ENCODE results near the gene SKI. TPM values are rescaled to one million over a fixed set of nuclear protein-coding genes. Genes with fewer than 3 reads are reported as not detected.

Gene SKI
- total RNA-seq, 3 donors from 2014 or later, result 22.1 to 33.8 (median 26.7) TPM

DNA sequence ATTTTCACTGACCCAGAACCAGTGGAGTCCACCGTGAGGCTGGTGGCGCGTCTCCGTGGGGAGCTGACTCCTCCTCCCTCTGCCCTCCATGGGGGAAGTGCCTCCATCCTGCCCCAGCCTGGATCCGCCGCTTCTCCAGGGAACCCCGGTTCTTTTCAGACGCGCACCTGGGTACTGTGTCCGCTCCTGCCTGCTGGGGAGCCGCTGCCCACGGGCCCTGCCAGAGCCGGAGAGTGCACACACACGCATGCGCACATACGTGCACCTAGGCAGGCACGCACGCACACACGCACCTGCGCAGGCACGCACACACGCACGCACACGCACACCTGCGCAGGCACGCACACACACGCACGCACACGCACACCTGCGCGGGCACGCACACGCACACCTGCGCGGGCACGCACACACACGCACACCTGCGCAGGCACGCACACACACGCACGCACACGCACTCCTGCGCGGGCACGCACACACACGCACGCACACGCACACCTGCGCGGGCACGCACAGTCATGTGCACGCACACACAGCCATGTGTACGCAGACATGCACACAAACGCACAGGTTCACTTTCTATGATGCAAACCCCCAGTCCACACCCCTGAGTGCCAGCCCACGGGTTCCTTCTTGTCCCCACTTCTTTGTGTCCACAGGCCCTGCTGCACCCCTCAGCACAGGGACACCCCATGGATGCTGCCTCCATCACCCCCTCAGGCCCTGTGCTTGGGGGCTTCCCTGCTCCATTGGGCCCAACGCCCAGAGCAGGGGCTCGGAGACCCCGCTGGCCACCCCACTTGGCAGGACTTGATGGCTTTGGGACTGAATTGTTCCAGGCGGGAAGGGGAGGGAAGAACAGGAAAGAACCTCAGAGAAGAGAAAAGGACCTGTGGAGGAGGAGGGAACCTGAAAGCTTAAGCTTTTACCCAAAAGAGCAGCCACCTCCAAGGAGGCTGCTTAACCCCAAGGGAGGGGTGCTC is 120.5 kb downstream of the SKI start:
- intact Hi-C loops (cut with DNase I; ENCODE audit: low total_unique reads), result no loop called here
- H3K27ac ChIP-seq, result no peak overlapping the region
- no peaks in the 10 kb centered on the region for H3K27me3 ChIP-seq
- no peaks in the 10 kb centered on the region for H3K4me1 ChIP-seq
- H3K4me3 ChIP-seq, result no peak overlapping the region
- no peaks in the 10 kb centered on the region for H3K9me3 ChIP-seq
- H3K36me3 ChIP-seq, result no peaks in the 10 kb centered on the region
- TF ChIP-seq POLR2A (IDR thresholded peaks at IDR 0.05), result no peak
- TF ChIP-seq, protein P1, sequence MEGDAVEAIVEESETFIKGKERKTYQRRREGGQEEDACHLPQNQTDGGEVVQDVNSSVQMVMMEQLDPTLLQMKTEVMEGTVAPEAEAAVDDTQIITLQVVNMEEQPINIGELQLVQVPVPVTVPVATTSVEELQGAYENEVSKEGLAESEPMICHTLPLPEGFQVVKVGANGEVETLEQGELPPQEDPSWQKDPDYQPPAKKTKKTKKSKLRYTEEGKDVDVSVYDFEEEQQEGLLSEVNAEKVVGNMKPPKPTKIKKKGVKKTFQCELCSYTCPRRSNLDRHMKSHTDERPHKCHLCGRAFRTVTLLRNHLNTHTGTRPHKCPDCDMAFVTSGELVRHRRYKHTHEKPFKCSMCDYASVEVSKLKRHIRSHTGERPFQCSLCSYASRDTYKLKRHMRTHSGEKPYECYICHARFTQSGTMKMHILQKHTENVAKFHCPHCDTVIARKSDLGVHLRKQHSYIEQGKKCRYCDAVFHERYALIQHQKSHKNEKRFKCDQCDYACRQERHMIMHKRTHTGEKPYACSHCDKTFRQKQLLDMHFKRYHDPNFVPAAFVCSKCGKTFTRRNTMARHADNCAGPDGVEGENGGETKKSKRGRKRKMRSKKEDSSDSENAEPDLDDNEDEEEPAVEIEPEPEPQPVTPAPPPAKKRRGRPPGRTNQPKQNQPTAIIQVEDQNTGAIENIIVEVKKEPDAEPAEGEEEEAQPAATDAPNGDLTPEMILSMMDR (IDR thresholded peaks at IDR 0.05), result no peak
- no peak for TF ChIP-seq POLR2AphosphoS5 (IDR thresholded peaks at IDR 0.05)
- DNase-seq (ENCODE audit: low spot score in 2 of 2), result no peak

DNA sequence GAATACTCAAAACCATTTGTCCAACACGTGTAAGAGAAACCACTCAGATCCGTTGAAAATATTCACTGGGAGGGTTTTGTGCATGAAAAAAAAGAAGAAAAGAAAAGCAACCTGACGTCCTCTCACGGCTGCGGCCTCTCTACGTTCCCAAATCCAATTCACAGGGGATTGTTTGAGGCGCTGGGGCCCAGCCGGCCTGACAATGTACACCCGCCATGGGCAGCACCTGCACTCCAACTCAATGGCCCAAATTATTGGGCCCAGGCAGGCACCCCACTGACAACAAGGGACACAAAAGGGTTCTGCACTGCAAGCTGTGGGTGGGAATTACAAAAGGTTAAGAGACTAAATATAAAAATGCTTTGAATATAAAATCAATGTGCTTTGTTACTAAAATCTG is 121.7 kb downstream of the SKI start:
- Histone ChIP-seq H3K27me3 (no peaks in the 10 kb centered on the region), H3K4me1 (no peaks in the 10 kb centered on the region), H3K4me3 (no peak overlapping the region), H3K27ac (no peak overlapping the region), H3K36me3 (no peaks in the 10 kb centered on the region), H3K9me3 (no peaks in the 10 kb centered on the region)
- intact Hi-C loops (cut with DNase I; ENCODE audit: low total_unique reads), result no loop called here
- no peak for DNase-seq (ENCODE audit: low spot score in 2 of 2)
- no peak for TF ChIP-seq POLR2A (IDR thresholded peaks at IDR 0.05)
- TF ChIP-seq, protein P1 (IDR thresholded peaks at IDR 0.05), result no peak

DNA sequence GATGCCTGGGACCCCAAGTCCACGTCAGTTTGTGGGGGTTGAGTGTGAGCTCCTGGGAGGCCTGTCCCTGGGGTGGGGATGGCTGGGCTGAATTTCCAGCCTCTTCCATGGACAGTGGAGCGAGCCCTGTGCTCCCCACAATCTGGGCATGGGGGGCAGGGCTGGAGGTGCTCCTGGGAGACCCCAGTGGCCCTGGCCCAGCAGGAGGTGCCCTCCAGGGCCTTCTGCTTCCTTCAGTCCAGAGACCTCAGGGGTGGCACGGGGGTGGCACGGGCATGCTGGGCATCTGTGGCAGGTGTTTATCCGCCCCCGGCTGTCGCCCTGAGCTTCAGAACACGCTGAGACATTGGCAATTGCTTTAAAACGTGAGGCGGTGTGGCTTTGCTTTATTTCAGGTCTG is 122.4 kb downstream of the SKI start:
- TF ChIP-seq, protein P1 (IDR thresholded peaks at IDR 0.05), result no peak
- TF ChIP-seq POLR2A (IDR thresholded peaks at IDR 0.05) (no peak), POLR2AphosphoS5 (IDR thresholded peaks at IDR 0.05) (no peak)
- no peak for DNase-seq (ENCODE audit: low spot score in 2 of 2)
- H3K27me3 ChIP-seq, result no peaks in the 10 kb centered on the region

DNA sequence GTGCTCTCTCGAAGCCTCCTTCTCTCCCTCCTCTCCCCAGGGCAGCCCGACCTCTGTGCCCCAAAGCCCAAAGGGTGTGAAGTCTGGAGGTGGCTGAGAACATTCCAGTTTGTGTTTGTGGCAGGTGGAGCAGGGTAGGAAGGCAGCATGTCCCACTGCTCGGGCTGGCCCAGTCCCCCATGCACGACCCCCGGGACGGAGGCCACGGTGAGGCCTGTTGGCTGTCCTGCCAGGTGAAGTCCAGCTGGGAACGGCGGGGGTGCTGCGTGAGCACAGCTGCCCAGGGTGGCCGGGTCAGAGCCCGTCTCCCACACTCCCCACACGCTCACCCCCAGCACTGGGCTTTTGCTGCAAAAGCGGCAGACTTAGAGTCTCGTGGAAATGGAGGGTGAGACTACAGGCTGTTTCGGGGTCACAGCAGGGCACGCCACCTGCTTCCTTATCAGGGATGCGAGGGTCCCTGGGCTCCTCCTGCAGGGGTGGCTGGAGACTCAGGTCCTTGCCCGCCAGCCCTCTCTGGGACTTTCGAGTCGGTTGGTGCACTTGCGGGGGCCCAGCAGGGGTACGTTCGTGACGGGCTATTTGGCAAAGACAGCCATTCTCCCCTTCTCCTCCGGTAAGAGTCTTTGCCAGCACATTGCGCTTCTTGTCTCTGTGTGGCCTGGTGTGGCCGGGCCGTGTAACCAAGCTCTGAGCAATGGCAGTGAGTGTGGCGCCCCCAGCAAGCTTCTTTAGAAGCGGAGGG is 123.0 kb downstream of the SKI start:
- H3K4me3 ChIP-seq, result no peak overlapping the region
- TF ChIP-seq POLR2AphosphoS5 (IDR thresholded peaks at IDR 0.05) (no peak), POLR2A (IDR thresholded peaks at IDR 0.05) (no peak)
- TF ChIP-seq, protein P1 (IDR thresholded peaks at IDR 0.05), result no peak
- no peaks in the 10 kb centered on the region for H3K4me1 ChIP-seq
- DNase-seq (ENCODE audit: low spot score in 2 of 2), result no peak
- intact Hi-C loops (cut with DNase I; ENCODE audit: low total_unique reads), result no loop called here
- no peaks in the 10 kb centered on the region for H3K9me3 ChIP-seq
- no peaks in the 10 kb centered on the region for H3K36me3 ChIP-seq
- no peaks in the 10 kb centered on the region for H3K27me3 ChIP-seq
- H3K27ac ChIP-seq, result no peak overlapping the region

More for the DNA sequence above, 122.4 kb downstream of the SKI start:
- intact Hi-C loops (cut with DNase I; ENCODE audit: low total_unique reads), result no loop called here
- no peak overlapping the region for H3K4me3 ChIP-seq
- H3K9me3 ChIP-seq, result no peaks in the 10 kb centered on the region
- H3K36me3 ChIP-seq, result no peaks in the 10 kb centered on the region
- H3K27ac ChIP-seq, result no peak overlapping the region
- H3K4me1 ChIP-seq, result no peaks in the 10 kb centered on the region

DNA sequence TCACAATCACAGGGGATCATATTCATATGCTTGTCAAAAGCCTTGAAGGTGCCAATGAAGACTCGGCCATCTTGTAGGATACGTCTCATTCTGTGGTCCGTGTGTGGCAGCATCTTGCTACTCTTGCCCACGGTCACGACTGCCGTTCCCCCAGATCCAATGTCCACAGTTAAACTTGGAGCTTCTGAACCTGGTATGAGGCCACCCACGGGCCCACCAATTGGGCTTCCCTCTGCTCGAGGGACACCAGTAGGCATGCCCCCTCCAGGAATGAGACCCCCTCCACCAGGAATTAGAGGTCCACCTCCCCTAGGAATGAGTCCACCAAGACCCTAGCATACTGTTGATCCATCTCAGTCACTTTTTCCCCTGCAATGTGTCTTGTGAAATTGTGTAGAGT is 123.6 kb downstream of the SKI start:
- no peaks in the 10 kb centered on the region for H3K4me1 ChIP-seq
- no peaks in the 10 kb centered on the region for H3K9me3 ChIP-seq
- no peak for DNase-seq (ENCODE audit: low spot score in 2 of 2)
- H3K36me3 ChIP-seq, result no peaks in the 10 kb centered on the region
- TF ChIP-seq, protein P1 (IDR thresholded peaks at IDR 0.05), result no peak
- intact Hi-C loops (cut with DNase I; ENCODE audit: low total_unique reads), result no loop called here
- no peaks in the 10 kb centered on the region for H3K27me3 ChIP-seq
- H3K4me3 ChIP-seq, result no peak overlapping the region
- H3K27ac ChIP-seq, result no peak overlapping the region

Measured in breast epithelium (tissue), 4 donors.